HepG2 (cell line): ENCODE measurements around the gene SELENOS. TPM values are rescaled to one million over a fixed set of nuclear protein-coding genes. Genes with fewer than 3 reads are reported as not detected.
A peak's percentile ranks its signal among the peaks of the same experiment; 100 is the strongest.

Experiments used
- BCL6 ChIP-seq: IDR thresholded peaks from 2 replicates; pipeline ENCODE4 v1.6.1; 2016; ENCODE audit warnings: missing genetic modification reagents, missing compliant biosample characterization
- FIP1L1 ChIP-seq: fragments of 200-400 bp; formaldehyde crosslinking; IDR thresholded peaks from 2 replicates; pipeline ENCODE4 v1.6.1; 2018; ENCODE audit warnings: low read depth, mild to moderate bottlenecking, low read length, moderate library complexity, borderline replicate concordance; ENCODE audit not compliant: insufficient read depth
- FLYWCH1 ChIP-seq: sonication (generic); formaldehyde crosslinking; IDR thresholded peaks from 2 replicates; pipeline ENCODE4 v1.8.1; 2023; ENCODE audit warnings: mild to moderate bottlenecking, missing genetic modification reagents
- GATAD1 ChIP-seq: IDR thresholded peaks from 2 replicates; pipeline ENCODE4 v1.6.1; 2016; ENCODE audit warnings: missing genetic modification reagents, missing compliant biosample characterization
- ISL2 ChIP-seq: sonication (generic); formaldehyde crosslinking; IDR thresholded peaks from 2 replicates; pipeline ENCODE4 v1.5.0; 2020; ENCODE audit warnings: missing genetic modification reagents
- KLF6 ChIP-seq: IDR thresholded peaks from 2 replicates; pipeline ENCODE4 v1.8.0; 2016; ENCODE audit warnings: missing biosample characterization, missing genetic modification reagents
- MAFF ChIP-seq: IDR thresholded peaks from 2 replicates; pipeline ENCODE4 v1.6.1; 2011; ENCODE audit warnings: low read depth, low read length, improper control_type of control experiment
- NCOA1 ChIP-seq: sonication (generic); formaldehyde crosslinking; IDR thresholded peaks from 2 replicates; pipeline ENCODE4 v1.9.0; 2021; ENCODE audit warnings: missing genetic modification reagents
- NFIB ChIP-seq: sonication (generic); formaldehyde crosslinking; IDR thresholded peaks from 2 replicates; pipeline ENCODE4 v1.9.0; 2021; ENCODE audit warnings: missing genetic modification reagents, mild to moderate bottlenecking, borderline replicate concordance
- RARA ChIP-seq: IDR thresholded peaks from 2 replicates; pipeline ENCODE4 v1.6.1; 2016; ENCODE audit warnings: missing genetic modification reagents, missing compliant biosample characterization
- SIN3B ChIP-seq: fragments of 150-350 bp; IDR thresholded peaks from 2 replicates; pipeline ENCODE4 v1.6.1; 2014; ENCODE audit warnings: low read length
- SSRP1 ChIP-seq: IDR thresholded peaks from 2 replicates; pipeline ENCODE4 v1.6.1; 2016; ENCODE audit warnings: control low read depth
- TARDBP ChIP-seq: sonication (generic); formaldehyde crosslinking; IDR thresholded peaks from 2 replicates; pipeline ENCODE4 v1.8.0; 2022; ENCODE audit warnings: mild to moderate bottlenecking, missing genetic modification reagents
- ZNF160 ChIP-seq: sonication (generic); formaldehyde crosslinking; IDR thresholded peaks from 2 replicates; pipeline ENCODE4 v1.8.0; 2022; ENCODE audit warnings: mild to moderate bottlenecking, inconsistent platforms, missing genetic modification reagents
- ZNF501 ChIP-seq: sonication (generic); formaldehyde crosslinking; IDR thresholded peaks from 2 replicates; pipeline ENCODE4 v1.5.1; 2020; ENCODE audit warnings: mild to moderate bottlenecking, moderate library complexity, missing genetic modification reagents
- ZNF570 ChIP-seq: sonication (generic); formaldehyde crosslinking; IDR thresholded peaks from 2 replicates; pipeline ENCODE4 v1.4.0; 2020; ENCODE audit warnings: mild to moderate bottlenecking, missing genetic modification reagents, borderline replicate concordance
- ZNF572 ChIP-seq: sonication (generic); formaldehyde crosslinking; IDR thresholded peaks from 2 replicates; pipeline ENCODE4 v1.5.1; 2020; ENCODE audit warnings: mild to moderate bottlenecking, missing genetic modification reagents
- ZNF607 ChIP-seq: sonication (generic); formaldehyde crosslinking; IDR thresholded peaks from 2 replicates; pipeline ENCODE4 v1.5.1; 2020; ENCODE audit warnings: missing genetic modification reagents, mild to moderate bottlenecking, borderline replicate concordance
- ZNF749 ChIP-seq: sonication (generic); formaldehyde crosslinking; IDR thresholded peaks from 2 replicates; pipeline ENCODE4 v1.8.0; 2022; ENCODE audit warnings: mild to moderate bottlenecking, missing genetic modification reagents, moderate library complexity, borderline replicate concordance
- ZNF780A ChIP-seq: sonication (generic); formaldehyde crosslinking; IDR thresholded peaks from 2 replicates; pipeline ENCODE4 v1.8.0; 2022; ENCODE audit warnings: mild to moderate bottlenecking, missing genetic modification reagents, moderate library complexity
- ZSCAN20 ChIP-seq: sonication (generic); formaldehyde crosslinking; IDR thresholded peaks from 2 replicates; pipeline ENCODE4 v1.4.0; 2020; ENCODE audit warnings: missing genetic modification reagents, mild to moderate bottlenecking, borderline replicate concordance
- ZSCAN30 ChIP-seq: sonication (generic); formaldehyde crosslinking; IDR thresholded peaks from 2 replicates; pipeline ENCODE4 v1.5.0; 2020; ENCODE audit warnings: mild to moderate bottlenecking, missing genetic modification reagents
- polyA plus RNA-seq, 8 experiments: library from polyadenylated mRNA; depleted of rRNA in 3 of 8; stranded (reverse) in 7 of 8; unstranded in 1 of 8; fragments of >200 nt; fragmentation: Illumina TruSeq in 4 of 8; extraction: Trizol in 4 of 8; gene quantifications; 2 replicates each; pipeline versions ENCODE4 v1.2.1 to v1.2.3, GENCODE V29; 2011 to 2016; ENCODE audit warnings: low read depth in 4 of 8, missing spikeins in 1 of 8, mixed read lengths in 1 of 8; ENCODE audit not compliant: insufficient read depth in 1 of 8
- total RNA-seq, 5 experiments: library from RNA; depleted of rRNA; stranded (reverse); fragments of >200 nt; fragmentation: Illumina TruSeq; extraction: Trizol; gene quantifications; 2 replicates each; pipeline ENCODE4 v1.2.3, GENCODE V29; 2016; ENCODE audit warnings: low read depth in 1 of 5
- TF ChIP-seq, protein P1 (sequence below): sonication (generic); formaldehyde crosslinking; IDR thresholded peaks from 2 replicates; pipeline ENCODE4 v1.8.1; 2023; ENCODE audit warnings: mild to moderate bottlenecking, moderate library complexity, missing genetic modification reagents
- TF ChIP-seq, protein P2 (sequence below): sonication (generic); formaldehyde crosslinking; IDR thresholded peaks from 2 replicates; pipeline ENCODE4 v1.8.1; 2023; ENCODE audit warnings: mild to moderate bottlenecking, missing genetic modification reagents
- TF ChIP-seq, protein P3 (sequence below): sonication (generic); formaldehyde crosslinking; IDR thresholded peaks from 2 replicates; pipeline ENCODE4 v1.4.0; 2020; ENCODE audit warnings: missing genetic modification reagents, low read depth, mild to moderate bottlenecking, borderline replicate concordance
- TF ChIP-seq, protein P4 (sequence below): sonication (generic); formaldehyde crosslinking; IDR thresholded peaks from 2 replicates; pipeline ENCODE4 v1.5.0; 2020; ENCODE audit warnings: mild to moderate bottlenecking, missing genetic modification reagents, moderate library complexity

Gene SELENOS
- total and polyA plus RNA-seq, 2 of the 13 experiments (the other 11 are each of a cell fraction or from before 2014, with no cell fraction given), result 63.0 to 66.1 TPM

DNA sequence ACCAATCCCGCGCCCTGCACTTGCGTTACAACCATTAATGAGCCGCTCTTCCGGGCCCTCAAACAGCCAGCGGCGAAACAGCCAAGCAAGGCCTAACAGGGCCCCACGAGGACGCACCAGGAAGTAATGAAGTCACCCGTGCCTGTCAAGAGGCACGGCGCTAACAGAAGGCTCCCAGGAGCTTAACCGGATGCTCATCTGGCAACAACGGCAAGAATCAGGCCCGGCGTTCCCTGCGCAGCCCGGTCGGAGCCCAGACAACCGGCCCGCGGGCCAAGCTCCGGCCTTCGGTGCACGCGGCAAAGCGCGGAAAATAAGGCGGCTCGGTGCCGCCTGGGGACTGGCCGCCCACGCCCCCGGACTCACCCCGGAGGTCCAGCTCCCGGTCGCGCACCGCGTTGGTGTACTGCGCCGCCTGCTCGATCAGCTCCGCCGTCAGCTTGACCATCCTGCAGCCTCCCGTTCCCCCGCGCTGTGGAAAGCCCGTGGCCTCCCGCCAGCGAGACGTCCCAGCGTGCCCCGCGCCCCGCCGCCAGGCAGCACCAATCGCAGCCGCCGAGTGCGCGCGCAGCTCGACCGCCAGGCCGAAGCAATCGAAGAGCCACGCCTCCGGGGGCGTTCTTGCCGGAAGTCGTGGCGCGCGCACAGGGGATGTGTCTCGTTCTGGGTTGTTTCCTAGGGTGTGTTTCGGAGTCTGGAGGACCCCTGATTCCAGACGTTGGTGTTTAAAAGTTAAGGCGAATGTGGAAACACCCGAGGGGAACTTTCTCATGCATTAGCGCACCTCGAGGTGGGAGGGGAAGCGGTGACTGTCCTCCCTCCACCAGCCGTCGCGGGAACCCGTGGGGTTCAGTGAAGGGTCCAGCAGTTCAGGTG, 17.7 kb upstream of the SELENOS start, which contains the start of gene SNRPA1 (continued):
- TF ChIP-seq ZNF572 (CRISPR knock-in tag), result no peak
- peak; percentile 69 for TF ChIP-seq BCL6 (CRISPR knock-in tag)
- TF ChIP-seq TARDBP (CRISPR knock-in tag), result peak; percentile 95
- TF ChIP-seq ZNF160, result no peak; the same call in 1 of the 2 replicates
- 0 out of 2 replicates have a peak, but pooled peaks have one; percentile 1 for TF ChIP-seq ZNF607
- no peak for TF ChIP-seq MAFF
- TF ChIP-seq SSRP1, result no peak; the same call in 1 of the 2 replicates
- TF ChIP-seq, protein P1, sequence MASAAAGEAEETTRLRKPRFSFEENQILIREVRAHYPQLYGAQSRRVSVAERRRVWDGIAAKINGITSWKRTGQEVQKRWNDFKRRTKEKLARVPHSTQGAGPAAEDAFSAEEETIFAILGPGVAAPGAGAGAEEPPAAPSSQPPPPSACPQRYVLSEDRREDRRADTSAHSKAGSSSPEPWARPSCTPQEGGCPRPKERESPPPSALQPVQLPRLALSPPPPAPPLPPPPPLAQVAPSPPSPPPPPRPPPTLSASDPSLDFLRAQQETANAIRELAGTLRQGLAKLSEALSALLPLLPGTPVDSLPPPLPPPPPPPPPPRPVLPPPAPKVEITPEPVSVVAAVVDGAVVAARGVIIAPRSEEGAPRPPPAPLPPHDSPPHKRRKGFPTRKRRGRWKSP (CRISPR knock-in tag), result peak; percentile 63; the same call in 1 of the 2 replicates
- TF ChIP-seq, protein P2, sequence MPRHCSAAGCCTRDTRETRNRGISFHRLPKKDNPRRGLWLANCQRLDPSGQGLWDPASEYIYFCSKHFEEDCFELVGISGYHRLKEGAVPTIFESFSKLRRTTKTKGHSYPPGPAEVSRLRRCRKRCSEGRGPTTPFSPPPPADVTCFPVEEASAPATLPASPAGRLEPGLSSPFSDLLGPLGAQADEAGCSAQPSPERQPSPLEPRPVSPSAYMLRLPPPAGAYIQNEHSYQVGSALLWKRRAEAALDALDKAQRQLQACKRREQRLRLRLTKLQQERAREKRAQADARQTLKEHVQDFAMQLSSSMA (CRISPR knock-in tag), result no peak
- TF ChIP-seq ZNF570 (CRISPR knock-in tag), result no peak
- peak; percentile 50 for TF ChIP-seq ISL2 (CRISPR knock-in tag)
- peak; percentile 48; the same call in 1 of the 2 replicates for TF ChIP-seq RARA (CRISPR knock-in tag)
- peak; percentile 97 for TF ChIP-seq ZNF501 (CRISPR knock-in tag)
- 0 out of 2 replicates have a peak, but pooled peaks have one; percentile 51 for TF ChIP-seq FIP1L1
- TF ChIP-seq, protein P3, sequence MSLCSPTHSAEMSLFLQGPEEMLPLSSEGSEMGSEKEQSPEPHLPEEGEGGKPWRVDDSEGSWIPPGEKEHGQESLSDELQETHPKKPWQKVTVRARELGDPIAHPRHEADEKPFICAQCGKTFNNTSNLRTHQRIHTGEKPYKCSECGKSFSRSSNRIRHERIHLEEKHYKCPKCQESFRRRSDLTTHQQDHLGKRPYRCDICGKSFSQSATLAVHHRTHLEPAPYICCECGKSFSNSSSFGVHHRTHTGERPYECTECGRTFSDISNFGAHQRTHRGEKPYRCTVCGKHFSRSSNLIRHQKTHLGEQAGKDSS (CRISPR knock-in tag), result peak; percentile 93; the same call in 1 of the 2 replicates
- TF ChIP-seq KLF6, result peak; percentile 84; the same call in 1 of the 2 replicates
- TF ChIP-seq NCOA1, result peak; percentile 96
- no peak for TF ChIP-seq FLYWCH1 (CRISPR knock-in tag)
- TF ChIP-seq ZNF749 (CRISPR knock-in tag), result no peak
- TF ChIP-seq ZNF780A (CRISPR knock-in tag), result peak; percentile 66; the same call in 1 of the 2 replicates
- TF ChIP-seq GATAD1 (CRISPR knock-in tag), result peak; percentile 99
- TF ChIP-seq ZSCAN20 (CRISPR knock-in tag), result 0 out of 2 replicates have a peak, but pooled peaks have one; percentile 33
- TF ChIP-seq ZSCAN30 (CRISPR knock-in tag), result peak; percentile 89; the same call in 1 of the 2 replicates
- TF ChIP-seq, protein P4, sequence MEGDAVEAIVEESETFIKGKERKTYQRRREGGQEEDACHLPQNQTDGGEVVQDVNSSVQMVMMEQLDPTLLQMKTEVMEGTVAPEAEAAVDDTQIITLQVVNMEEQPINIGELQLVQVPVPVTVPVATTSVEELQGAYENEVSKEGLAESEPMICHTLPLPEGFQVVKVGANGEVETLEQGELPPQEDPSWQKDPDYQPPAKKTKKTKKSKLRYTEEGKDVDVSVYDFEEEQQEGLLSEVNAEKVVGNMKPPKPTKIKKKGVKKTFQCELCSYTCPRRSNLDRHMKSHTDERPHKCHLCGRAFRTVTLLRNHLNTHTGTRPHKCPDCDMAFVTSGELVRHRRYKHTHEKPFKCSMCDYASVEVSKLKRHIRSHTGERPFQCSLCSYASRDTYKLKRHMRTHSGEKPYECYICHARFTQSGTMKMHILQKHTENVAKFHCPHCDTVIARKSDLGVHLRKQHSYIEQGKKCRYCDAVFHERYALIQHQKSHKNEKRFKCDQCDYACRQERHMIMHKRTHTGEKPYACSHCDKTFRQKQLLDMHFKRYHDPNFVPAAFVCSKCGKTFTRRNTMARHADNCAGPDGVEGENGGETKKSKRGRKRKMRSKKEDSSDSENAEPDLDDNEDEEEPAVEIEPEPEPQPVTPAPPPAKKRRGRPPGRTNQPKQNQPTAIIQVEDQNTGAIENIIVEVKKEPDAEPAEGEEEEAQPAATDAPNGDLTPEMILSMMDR (CRISPR knock-in tag), result no peak
- TF ChIP-seq SIN3B, result peak; percentile 88
- no peak for TF ChIP-seq NFIB (CRISPR knock-in tag)
